ENCODE measurements around the gene ADCY5.

The ADCY5 gene

DNA sequence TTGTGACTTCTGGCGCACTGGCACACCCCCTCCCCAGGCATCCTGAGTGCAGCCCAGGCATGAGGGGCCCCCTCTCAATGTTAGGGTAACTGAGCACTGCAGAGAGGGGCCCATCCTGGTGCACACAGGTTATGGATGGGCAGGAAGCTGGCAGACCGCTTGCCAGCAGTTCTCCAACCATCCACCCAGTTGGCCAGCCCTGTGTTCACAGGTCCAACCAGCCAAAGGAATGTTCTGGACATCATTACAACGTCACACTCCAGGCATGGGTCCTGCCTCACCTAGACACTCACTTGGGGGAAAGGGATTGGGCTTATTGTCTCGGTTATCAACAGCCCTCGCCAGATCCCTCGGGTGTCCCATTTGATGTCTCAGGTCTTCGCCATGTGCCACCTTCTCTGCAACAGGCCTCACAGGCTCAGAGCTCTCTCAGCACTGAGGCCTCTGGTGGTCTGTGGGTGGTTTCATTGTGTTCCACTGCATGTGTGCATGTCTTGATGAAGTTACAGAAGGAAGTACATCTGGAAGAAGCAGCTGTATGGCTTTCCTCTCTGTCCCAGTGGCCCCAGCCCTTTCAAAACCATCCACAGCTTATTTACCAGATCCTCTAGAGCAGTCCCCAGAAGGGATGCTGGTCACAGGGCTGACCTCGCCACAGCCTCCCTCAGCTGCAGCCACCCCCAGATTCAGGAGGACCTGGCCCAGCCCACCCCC is 23.7 kb downstream of the ADCY5 start:
- no peak for DNase-seq

DNA sequence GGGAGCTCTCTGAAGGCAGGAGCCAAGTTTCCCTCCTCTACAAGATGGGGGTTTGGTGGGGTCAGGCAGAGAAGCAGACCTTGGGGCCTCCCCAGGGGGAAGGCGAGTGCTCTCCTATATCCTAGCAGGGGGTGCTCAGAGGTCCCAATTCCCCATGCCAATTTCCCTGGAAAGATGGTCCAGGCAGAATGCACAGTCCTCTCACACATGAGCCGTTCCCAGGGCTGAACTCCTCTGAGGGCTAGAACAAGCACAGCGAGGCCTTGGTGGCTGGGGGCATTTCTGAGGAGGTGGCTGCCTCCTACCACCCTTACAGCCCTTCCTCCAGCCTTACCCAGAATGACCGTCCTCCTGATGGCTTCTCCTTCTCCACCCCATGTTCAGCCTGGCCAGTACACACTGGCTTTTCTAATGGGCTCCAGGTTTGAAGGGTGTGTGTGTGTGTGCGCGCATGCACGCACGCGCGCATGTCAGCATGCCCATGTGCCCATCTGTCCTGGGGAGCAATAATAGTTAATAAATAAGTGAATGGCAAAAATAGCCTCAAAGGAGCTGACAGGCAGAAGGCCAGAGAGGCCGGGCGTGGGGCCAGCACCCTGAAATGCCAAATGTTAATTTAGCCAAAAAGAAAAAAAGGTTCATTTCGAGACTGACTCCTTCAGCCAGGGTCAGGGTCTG is 24.4 kb downstream of the ADCY5 start:
- no peak for DNase-seq

DNA sequence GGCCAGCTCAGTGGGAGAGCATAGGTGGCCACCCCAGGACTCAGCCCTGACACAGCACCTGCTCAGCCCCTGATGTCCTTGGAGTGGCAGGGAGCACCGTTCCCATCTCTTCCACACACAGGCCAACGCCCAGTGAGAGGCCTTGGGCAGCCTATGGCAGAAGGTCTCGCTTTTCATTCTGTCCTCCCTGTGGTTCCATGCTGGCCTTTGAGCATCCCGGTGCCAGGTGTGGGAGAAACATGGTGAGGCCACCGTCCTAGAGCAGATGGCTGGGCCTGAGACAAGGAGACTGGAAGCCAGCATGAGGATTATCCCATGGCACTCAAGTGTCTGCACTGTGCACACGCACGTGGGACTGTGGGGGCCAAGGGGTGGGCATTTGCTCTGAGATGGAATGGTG is 25.1 kb downstream of the ADCY5 start:
- no peak for DNase-seq

DNA sequence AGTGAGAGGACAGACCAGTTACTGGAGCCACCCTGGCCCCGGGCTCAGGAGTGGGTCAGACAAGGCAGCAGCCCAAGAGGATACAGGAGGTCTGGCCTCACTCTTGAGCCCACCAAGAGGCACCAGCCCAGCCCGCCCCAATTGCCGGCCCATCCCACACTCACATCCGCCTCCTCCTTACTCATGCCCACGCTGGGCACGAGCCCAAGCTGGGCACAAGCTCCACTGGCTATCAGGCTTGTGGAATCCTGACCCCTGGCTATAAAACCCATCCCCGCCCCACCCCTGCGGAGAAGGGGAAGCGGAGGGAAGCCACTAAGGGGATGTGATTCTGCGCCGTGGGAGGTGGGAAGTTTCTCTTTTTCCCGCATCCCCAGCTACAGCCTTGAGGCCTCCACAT is 25.9 kb downstream of the ADCY5 start:
- DNase-seq, result no peak

DNA sequence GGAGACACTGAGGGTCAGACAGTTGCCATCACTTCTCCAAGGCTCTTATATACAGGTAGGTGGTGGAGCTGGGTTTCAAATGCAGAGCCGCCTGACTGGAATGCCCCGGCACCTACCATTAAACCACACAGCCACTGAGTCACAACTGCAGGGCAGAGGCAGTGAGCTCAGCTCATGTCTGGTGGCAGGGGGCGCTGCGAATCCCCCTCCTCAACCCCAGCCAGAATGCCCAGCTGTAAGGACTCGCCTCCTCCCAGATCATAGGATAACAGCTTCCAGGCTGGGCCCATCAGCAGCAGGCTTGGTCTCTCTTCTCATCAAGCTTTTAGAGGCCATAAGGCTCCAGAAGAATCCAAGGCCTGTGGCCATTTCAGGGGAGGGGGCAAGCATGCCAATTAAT is 26.4 kb downstream of the ADCY5 start:
- no peak for DNase-seq

DNA sequence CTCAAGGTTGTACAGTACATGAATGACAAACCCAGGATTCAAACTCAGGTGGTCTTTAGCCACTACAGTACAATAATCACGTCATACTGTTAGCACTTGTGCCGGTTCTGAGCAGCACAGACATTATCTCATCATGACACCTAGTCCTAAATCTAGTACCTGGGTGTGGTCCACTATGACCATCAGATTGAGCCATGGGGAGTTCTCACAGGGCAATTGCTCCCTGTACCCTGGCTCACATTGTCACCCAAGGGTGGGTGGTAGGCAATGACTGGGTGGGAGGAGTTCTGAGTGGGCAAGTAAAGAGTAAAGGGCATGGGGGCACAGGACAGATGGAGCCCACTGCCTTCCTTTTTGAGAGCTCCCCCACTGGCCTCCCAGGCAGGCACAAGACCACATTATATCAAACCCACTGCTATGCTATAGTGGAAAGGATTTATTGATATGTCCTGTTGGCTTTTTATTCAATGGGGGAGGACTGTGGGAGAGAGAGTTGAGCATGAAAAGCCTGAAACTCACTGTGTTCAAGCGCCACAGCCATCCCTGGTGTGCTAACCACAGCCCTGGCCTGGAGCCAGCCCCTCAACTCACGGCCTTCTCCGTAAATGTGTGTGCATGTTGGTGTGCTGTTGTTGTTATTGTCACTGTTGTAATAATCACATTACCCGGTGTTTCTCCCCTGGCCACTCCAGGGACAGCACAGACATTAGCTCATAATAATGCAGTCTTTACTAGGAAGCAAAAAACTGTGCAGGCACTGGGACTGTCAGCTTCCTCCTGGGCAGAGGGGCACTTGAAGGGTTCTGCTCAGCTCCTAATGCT is 27.3 kb downstream of the ADCY5 start:
- no peak for DNase-seq

DNA sequence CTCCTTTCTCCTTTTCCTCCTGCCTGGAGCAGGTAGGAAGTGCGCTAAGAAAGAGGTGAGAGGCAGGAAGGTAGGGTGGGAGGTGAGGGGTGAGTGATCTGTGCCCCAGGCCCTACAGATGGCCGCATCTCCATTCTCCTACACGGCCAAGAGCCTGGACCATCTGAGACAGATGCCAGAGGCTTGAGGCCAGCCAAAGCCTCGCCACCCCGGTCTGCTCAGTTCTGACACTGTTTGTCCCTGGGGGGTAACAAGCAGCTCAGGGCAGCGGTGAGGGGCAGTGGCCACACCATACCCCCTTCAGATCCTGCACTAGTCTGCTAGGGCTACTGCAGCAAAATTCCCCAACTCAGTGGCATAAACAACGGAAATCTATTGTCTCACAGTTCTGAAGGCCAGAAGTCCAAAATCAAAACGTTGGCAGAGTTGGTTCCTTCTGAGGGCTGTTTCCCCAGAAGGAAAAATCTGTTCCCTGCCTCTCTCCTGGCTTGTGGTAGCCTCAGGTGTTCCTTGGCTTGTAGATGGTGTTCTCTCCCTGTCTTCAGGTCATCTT is 28.4 kb downstream of the ADCY5 start:
- DNase-seq, result no peak

DNA sequence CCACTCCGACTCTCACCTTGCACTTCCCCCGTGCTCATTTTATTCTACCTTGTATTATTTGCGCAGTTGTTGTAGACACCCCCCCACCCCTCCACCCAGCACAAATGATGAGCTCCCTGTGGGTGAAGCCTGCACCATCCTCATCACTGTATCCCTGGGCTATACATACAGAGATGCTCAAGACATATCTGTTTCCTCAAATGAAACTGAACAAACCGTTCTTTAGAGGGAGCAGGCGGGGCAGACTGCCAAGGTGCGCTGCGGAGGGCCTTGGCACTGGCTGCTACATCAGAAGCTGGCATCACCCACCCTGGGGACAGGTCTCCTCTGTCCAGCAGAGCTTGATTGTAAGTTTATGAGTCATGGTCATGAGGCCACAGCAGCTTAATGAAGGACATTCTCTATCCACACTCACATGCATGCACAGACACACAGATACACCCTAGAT is 29.0 kb downstream of the ADCY5 start:
- DNase-seq, result no peak

DNA sequence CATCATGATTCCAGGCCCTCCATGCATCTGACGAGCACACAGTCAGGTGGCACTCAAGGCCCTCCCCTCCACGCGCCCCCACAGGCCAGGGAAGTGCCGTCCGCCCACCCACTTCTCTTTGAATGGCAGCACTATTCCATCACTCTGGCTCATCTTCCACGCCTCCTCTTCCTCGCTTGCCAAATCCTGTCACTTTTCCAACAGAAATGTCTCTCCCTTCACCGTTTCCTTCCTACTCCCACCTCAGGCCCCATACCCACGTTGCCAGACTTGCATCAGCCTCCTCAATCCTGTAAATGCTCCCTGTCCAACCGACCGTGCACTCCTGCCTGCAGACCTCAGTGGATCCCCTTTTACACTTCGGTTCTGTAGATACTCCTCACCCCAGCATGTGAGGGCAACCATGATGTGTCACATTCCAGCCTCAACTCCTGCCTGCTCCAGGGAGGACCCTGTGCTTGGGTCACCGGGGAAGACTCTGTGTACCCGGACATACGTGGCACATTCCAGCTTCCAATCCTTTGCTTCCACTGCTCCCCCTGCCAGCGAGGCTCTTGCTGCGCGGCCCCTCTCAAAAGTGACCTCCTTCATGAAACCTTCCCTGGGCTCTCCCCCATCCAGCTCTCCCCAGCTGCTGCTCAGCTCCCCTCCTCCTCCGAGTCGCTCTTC is 29.6 kb downstream of the ADCY5 start:
- no peak for DNase-seq

DNA sequence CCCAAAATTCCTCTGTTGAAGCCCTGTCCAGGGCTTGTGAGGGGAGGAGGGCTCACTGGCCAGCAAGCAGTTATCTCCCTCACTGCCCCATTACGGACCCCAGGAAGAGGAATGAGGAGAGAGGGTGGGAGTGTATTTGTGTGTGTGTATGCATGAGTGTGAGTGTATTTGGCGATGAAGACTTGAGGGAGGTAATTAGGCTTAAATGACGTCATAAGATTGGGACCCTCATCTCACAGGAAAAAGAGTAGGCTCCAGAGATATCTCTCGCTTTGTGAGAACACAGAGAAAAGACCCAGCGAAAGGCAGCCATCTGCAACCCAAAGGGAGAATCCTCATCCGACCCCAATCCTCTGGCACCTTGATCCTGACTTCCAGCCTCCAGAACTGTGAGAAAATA is 32.2 kb downstream of the ADCY5 start:
- DNase-seq, result no peak

DNA sequence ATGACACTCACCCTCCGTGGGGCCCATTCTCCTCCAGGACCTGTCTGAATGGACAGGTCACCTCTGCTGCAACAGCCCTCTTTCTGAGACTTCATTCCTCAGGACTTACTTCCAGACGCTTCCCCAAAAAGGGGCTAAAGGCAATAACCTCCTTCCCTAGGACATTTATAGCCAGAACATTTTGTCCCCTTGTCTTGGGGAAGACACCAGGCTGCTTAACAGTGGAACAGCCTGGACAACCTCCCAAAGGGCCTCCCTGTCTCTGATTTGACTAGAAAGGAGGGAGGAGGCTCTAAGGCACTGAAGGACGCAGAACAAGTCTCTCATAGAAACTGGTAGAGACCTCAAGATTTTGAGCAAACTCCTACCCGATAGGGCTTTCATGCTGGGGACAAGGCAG is 32.7 kb downstream of the ADCY5 start:
- no peak for DNase-seq

DNA sequence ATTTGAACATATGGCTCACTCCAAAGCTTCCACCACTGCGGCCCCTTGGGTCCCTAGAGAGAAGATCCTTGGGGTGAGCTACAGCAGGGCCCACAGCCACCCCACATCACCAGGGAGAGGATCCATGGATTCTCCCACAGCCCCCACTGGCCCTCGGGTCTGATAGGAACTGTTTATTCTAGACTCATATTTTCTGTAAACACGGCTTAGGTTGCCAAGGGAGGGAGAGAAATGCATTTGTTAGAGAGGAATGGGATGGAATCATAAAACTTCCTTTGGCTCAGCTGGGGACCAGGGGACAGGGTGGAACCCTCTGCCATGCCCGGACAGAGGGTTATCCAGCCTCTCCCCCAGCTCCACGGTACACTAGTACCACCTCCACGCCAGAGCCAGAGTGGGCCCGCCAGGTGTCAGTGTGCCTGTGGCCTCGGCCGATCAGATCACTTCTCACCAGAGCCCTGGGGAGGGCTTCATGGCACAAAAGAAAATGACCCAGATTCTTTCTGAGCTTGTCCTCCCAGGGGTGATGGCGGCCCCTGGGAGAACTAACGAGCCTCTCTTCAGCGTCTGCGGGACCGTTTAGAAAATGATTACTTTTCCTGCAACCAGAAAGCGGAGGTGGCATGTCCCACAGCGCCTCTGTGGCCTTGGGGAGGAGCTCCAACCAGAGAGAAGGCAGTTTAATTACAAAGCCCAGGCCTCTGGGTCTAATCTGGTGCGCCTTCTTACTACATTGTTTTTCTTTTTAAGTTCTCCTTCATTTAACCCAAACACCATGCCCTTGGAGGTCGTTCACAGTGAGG is 33.7 kb downstream of the ADCY5 start:
- DNase-seq, result no peak

DNA sequence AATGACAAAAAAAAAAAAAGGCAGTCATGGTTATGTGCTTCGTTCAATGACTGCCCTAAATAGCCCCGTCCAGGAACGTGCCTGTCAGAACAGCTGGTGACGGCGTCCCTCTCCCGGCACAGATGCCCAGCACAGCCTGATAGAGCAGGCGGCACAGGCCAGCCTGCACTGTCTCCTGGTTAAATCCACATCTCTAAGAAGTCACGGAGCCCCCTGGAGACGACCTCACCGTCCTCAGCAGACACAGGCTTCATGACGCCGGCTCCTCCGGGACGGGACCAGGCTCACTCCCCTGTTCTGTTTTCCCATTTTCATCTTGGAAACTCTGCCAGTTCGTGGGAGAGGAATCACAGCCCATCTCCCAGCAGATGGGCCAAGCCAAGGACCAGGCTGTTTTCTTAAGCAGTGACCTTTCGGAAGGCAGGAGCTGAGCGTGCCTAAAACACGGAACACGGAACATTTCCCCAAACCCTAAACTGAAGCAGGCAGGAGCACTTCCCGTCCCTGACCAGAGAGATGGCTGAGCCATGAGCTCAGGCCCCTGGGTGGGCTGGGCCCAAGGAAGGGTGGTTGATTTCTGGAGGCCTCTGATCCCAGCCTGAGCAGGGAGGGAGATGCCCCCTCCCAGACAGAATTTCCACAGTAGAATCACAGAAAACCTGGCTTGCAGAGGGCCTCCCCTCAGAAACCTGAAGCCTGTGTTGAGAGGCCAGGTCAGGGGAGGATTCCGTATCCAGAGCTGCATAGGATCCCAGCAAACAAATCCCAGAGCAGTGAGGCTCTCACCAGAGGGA is 35.9 kb downstream of the ADCY5 start:
- peak; percentile 42 for DNase-seq

DNA sequence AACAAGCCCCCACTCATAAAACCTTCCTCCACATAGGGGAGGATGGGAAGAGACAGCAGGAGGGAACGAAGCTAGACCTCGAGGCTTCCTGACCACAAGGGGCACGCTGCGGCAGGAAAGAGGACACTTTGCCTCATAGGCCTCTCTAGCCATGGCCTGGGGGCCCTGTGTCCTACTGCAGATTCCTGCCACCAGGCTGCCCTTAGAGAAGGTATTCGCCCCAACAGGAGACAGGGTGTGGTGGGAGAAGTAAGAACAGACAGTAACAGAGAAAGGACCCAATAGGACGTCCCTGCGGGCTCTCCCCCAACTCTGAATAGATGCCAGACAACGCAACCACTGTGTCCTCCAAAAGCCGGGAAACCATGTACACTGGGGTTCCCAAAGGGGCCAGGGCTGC is 36.8 kb downstream of the ADCY5 start:
- DNase-seq, result no peak

DNA sequence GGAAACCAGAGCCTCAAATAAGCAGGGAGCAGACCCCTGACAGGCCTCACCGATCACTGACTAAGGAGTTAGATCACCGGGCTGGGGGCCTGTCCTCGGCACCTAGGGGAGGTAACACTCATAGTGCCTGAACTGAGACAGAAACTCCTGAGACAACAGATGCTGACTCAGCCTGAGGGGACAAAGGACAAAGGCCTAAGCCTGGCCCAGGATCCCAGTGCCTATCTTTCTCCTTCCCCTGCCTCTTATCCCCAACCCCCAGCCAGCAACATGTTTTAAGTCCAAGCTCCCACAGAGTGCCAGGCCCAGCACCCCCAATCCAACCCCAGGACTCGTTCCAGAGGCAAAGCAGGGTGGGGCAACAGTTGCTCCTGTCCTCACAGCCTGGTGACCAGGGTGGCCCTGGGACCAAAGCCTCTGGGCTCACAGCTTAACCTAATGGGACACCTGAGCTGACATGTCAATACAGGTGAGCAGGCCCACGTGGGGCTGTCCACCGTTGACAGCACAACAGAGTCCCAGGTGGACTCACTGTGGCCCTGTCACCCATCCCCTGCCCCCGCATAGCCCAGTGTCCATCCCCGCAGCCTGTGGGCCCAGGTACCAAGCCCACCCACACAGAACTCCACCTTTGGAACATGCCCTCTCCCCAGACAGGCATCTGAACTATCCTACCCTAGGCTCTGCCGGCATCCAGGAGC is 37.4 kb downstream of the ADCY5 start:
- peak; percentile 37 for DNase-seq

DNA sequence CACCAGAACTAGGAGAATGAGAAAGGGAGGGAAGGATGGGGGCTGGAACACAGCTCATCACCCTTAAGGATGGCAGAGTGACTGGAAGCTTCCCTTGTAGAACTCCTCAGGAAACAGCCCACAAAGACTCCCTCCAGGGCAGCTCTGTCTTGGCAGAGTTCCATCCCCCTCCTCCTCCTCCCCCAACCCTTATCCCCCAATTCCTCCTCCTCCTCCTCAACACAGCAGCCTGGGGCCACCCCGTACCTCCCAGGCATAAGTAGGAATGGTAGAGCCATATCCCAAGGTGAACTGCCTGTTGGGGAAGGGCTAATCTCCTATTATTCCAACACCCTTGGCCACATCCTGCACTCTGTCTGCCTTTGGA is 38.8 kb downstream of the ADCY5 start:
- DNase-seq, result no peak

DNA sequence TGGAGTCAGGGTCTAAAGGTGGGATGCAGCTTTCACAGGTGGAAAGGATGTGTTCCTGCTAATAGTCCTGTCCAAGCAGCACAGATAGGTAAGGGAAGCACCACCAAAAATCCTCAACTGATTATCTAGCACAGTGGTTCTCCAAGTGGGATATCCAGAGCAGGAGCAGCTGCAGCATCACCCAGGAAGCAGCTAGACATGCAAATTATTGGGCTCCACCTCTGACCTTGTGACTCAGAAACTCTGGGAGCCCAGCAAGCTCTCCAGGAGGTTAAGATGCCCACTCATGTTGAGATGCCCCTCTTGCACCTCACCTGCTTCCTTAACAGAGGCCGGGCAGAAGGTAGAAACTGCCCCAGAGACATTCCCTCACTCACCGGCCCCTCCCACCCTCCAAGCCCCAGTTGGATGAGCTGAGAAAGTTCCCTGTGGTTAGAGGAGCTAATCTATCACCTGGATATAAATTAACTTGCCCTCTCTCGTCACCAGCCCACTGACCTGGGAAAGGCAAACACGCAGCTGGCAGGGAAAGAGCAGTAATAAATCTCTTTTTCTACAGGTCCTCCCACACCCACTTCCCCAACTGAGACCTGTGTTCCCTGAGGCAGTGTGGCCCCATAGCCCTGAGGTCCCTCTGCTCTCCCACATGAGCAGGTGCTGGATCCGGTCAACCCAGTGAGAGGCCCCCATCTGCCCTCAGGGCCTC is 39.3 kb downstream of the ADCY5 start:
- peak; percentile 84 for DNase-seq

DNA sequence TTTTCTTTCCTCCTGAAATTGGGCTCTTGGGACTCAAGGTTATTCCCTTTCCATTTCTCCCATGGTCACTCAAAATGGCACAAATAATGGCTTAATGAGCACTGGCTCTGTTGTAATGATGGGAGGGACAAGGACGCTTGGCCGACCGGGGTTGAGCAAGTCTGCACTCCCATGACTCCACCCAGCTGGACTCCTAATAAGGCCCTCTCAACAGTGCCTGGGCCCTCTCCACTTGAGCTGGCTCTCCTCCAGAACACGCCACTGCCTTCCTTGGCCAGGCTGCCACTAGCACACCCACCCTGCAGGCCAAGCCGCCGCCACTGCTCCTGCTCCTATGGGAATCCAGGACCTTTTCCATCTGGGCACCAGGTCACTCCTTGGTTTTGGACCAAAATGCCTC is 42.3 kb downstream of the ADCY5 start:
- DNase-seq, result no peak

DNA sequence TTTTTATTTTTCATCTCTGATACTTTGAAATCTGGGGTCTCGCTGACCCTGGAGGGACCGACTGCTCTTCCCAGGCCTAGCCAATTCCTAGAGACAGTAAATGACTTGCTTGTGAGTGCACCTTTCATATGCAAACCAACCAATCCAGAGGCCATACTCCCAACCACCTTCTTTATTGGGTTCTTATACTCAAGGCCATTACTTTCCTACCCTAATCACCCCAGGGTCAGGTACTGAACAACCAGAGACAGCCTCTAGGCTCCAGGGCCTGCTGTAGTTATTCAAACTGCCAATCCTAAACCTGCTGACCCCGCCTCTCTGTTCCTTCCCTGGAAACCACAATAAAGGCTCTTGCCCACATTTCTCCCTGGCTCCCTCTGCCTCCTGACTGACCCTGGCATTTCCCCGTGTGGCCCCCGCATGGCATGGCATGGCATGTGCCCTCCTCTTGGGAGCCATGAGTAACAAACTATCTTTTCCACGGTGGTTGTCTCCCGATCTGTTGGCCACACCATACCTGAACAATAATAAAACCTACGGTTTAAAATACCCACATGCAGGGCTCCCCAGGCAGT is 42.9 kb downstream of the ADCY5 start:
- DNase-seq, result no peak

DNA sequence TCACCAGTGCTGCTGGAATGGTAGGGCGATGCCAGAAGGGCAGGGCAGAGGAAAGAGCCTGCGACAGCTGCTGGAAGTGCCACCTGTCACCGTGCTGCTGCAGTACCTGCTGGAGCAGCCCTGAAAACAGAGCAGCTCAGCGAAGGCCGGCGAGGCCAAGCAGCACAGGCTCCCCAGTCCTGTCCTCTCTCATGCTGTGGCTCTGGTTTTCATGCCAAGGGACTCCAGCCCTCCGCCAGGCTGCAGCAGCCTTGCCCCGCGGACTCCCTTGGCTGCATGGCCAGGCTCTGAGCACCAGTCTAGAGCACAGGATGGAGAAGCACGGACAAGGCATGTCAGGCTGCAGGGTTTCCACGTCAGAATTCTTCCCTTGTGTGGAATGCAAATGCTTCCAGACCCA is 43.9 kb downstream of the ADCY5 start:
- DNase-seq, result no peak

Data from DMS53 (cell line).